Measurements from ENCODE around the gene MYO5B.

DNA sequence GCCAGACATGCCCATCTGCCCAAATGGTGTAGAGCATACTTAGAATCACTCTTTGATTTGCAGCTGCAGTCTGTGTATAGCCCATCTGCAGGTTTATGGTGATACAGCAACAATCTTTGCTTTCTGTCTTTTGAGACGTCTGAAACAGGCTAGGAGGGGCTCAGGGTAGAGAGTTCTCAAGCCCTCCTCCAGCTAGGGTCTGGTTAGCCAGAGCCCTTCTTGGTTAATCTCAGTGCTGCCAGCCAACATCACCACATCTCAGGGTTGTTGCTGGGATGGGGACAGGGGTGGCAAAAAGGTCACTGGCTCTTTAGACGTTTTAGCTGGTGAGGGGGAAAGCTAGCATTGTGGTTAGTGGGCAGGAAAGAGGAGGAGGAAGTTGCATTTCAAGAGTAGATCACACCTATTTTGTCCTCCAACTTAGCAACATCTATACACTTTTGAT is 245.0 kb downstream of the MYO5B start:
- TF ChIP-seq, protein P1, sequence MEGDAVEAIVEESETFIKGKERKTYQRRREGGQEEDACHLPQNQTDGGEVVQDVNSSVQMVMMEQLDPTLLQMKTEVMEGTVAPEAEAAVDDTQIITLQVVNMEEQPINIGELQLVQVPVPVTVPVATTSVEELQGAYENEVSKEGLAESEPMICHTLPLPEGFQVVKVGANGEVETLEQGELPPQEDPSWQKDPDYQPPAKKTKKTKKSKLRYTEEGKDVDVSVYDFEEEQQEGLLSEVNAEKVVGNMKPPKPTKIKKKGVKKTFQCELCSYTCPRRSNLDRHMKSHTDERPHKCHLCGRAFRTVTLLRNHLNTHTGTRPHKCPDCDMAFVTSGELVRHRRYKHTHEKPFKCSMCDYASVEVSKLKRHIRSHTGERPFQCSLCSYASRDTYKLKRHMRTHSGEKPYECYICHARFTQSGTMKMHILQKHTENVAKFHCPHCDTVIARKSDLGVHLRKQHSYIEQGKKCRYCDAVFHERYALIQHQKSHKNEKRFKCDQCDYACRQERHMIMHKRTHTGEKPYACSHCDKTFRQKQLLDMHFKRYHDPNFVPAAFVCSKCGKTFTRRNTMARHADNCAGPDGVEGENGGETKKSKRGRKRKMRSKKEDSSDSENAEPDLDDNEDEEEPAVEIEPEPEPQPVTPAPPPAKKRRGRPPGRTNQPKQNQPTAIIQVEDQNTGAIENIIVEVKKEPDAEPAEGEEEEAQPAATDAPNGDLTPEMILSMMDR (IDR thresholded peaks at IDR 0.05; ENCODE audit: low read depth, low read length, poor library complexity, severe bottlenecking), result no peak
- no peak for TF ChIP-seq EZH2phosphoT487 (IDR thresholded peaks at IDR 0.05; ENCODE audit: borderline replicate concordance, low read length)

Measured in DOHH2 (cell line).